Peyer's patch (tissue), 4 donors: Measurements from ENCODE around the gene ZNF385A. TPM values are rescaled to one million over a fixed set of nuclear protein-coding genes. Genes with fewer than 3 reads are reported as not detected.
A peak's percentile ranks its signal among the peaks of the same experiment; 100 is the strongest.

Source experiments
- DNase-seq, 3 donors: peaks; one replicate each; pipeline ENCODE4 v3.0.0-alpha.2; 2017 to 2019
- H3K27ac ChIP-seq, 4 donors: fragments of 200-600 bp; sonication (generic); one replicate each; pipeline ENCODE4 v1.5.1; 2016 to 2019
- H3K27me3 ChIP-seq, 2 donors: fragments of 200-600 bp; sonication (generic); one replicate each; pipeline ENCODE4 v1.5.1; 2019
- H3K36me3 ChIP-seq, 3 donors: fragments of 200-600 bp; sonication (generic); one replicate each; pipeline ENCODE4 v1.5.1; 2016 to 2019
- H3K4me1 ChIP-seq, 4 donors: fragments of 200-600 bp; sonication (generic); one replicate each; pipeline ENCODE4 v1.5.1; 2016 to 2019
- H3K4me3 ChIP-seq, 4 donors: fragments of 200-600 bp; sonication (generic); 1 replicate in 3 of 4; 2 replicates in 1 of 4; pipeline ENCODE4 v1.5.1; 2016 to 2019; ENCODE audit warnings: mild to moderate bottlenecking in 1 of 4
- H3K9me3 ChIP-seq, 4 donors: fragments of 200-600 bp; sonication (generic); one replicate each; pipeline ENCODE4 v1.5.1; 2016 to 2019; ENCODE audit warnings: mild to moderate bottlenecking in 1 of 4
- POLR2A ChIP-seq, 2 donors: fragments of 450-650 bp; IDR thresholded peaks; one replicate each; pipeline ENCODE4 v1.5.1; 2017; ENCODE audit warnings: antibody characterized with exemption in 2 of 2, mild to moderate bottlenecking in 2 of 2, moderate library complexity in 2 of 2
- total RNA-seq, 4 donors: library from RNA; depleted of rRNA; stranded (reverse); fragments of >200 nt; gene quantifications; one replicate each; pipeline ENCODE4 v1.1.0, GENCODE V29; 2016
- TF ChIP-seq, protein P1 (sequence below), 6 experiments: fragments of 450-650 bp in 4 of 6; fragments of 200-600 bp in 2 of 6; sonication (generic) in 1 of 6; IDR thresholded peaks; one replicate each; pipeline ENCODE4 v1.5.1; 2017 to 2019; ENCODE audit warnings: antibody characterized with exemption in 6 of 6, mild to moderate bottlenecking in 3 of 6, moderate library complexity in 1 of 6

Gene ZNF385A
- total RNA-seq, 4 donors from 2014 or later: 7.3 to 28.1 (median 9.7) TPM

DNA sequence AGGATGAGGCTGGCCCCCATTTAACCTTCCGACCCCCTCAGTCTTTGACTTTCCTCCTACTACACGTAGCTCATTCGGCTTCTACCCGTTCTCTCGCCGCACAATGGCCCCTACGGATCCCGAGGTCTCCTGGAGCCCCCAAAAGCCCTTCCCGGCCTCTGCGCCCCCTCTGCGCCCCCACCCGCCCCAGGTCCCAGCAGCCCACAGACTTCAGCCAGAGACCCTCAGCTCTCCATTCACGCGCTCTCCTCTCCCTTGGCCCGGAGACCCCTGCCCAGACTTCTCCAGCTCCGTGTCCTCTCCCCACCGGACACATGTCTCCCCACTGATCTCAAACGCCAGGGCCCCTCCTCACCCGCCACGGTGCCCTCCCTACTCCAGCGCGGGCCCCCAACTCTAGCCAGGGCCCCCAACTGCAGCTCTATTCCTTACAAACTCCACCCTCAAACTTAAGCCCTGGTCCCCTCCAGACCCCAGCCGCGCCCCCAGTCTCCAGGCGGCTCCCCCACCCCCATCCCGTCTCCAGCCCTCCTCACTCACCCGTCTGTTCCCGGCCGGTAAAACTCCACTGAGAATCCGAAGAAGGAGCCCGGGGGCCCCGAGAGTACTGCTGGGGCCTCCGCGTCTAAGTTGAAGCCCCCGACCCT lies 34.0 kb upstream of the ZNF385A start:
- no peak for TF ChIP-seq POLR2A (IDR thresholded peaks at IDR 0.05)
- TF ChIP-seq, protein P1, sequence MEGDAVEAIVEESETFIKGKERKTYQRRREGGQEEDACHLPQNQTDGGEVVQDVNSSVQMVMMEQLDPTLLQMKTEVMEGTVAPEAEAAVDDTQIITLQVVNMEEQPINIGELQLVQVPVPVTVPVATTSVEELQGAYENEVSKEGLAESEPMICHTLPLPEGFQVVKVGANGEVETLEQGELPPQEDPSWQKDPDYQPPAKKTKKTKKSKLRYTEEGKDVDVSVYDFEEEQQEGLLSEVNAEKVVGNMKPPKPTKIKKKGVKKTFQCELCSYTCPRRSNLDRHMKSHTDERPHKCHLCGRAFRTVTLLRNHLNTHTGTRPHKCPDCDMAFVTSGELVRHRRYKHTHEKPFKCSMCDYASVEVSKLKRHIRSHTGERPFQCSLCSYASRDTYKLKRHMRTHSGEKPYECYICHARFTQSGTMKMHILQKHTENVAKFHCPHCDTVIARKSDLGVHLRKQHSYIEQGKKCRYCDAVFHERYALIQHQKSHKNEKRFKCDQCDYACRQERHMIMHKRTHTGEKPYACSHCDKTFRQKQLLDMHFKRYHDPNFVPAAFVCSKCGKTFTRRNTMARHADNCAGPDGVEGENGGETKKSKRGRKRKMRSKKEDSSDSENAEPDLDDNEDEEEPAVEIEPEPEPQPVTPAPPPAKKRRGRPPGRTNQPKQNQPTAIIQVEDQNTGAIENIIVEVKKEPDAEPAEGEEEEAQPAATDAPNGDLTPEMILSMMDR (IDR thresholded peaks at IDR 0.05): no peak
- H3K27ac ChIP-seq: peak overlapping the region; percentile 80 to 95 (median 82)
- peak overlapping the region; percentile 64 to 84 (median 69) for H3K4me3 ChIP-seq
- H3K9me3 ChIP-seq: no peaks in the 10 kb centered on the region
- DNase-seq: peak in 1 of 3 donors; percentile 46
- no peaks in the 10 kb centered on the region for H3K36me3 ChIP-seq
- peaks cover 0 to 43% (median 15%) of the 10 kb centered on the region in 4 donors for H3K4me1 ChIP-seq
- no peaks in the 10 kb centered on the region for H3K27me3 ChIP-seq

DNA sequence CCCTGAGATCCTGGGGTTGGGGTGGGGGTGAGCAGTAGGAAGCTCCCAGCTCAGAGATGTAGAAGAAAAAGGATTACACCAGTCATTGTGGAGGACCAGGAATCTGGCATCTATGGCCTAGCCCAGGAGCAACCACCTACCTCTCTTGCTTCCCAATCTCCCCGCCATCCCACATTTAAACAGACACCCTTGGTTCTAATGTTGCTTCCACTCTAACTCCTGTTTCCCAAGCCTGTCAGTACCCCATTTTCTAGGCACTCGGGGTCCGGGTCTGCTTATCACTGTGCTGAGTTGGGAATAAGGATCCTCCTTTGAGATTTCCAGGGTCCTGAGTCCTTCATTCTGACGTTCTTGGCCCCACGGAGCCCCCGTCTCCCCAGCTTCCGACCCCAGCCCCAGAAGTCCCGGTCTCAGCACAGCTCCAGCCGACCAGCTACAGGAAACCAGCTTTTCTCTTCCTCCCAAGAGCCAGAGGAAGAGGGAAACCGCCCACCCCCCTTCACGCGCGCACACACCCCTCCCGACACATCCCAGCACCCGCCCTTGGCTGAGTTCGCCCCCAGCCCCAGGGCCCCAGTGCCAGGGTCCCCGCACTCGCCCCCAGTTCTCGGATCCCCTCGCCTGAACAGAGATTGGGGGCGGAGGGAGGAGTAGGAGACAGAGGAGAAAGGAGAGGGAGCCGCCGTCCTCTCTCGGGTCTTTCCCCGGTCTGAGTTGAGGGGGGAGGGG lies 33.3 kb upstream of the ZNF385A start:
- H3K4me1 ChIP-seq: peaks cover 0 to 50% (median 19%) of the 10 kb centered on the region in 4 donors

DNA sequence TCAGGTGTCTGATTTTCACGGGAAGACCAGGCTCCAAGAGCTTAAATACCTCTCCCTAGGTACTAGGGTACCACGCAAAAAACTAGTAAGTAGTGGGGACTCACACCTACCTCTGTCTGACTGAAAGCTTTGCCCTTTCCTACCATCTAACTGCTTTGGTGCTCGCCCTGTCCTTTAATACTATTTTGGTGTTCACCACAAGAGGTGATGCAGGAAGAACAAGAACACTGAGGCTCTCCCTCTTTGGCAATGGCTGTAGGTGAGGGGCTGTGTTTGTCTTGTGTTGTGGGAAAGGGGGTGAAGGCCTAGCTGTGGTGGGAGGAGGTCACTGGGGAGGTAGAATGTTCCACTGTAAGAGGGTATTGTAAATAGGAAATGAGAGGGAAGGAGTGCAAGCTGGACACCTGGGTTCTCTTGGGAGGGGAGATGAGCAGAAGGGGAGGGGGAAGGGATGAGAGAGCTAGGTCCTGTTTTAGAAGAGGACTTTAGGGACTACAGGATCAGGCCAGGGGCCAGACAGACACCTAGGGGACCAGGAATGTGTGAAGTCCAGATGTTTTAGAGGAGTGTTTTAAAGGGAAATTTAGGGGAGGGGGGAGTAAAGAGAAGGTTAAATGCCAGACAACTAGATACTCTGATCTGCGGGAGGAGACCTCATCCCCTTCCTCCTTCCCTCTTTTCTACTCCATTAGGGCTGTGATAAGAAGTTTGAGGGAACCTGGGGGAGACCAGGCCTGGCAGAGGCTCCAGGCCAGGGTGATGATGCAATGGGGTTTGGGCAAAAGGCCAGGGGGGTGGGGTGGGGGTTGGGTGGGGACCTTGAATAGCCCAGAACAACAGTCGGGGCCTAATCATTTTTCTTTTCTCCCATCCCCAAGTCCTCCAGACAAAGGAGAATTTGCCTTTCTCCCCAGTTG lies 32.4 kb upstream of the ZNF385A start:
- no peaks in the 10 kb centered on the region for H3K9me3 ChIP-seq
- peaks cover 0 to 52% (median 24%) of the 10 kb centered on the region in 4 donors for H3K4me1 ChIP-seq
- DNase-seq: peak in 1 of 3 donors; percentile 44
- peak overlapping the region; percentile 80 to 95 (median 82) for H3K27ac ChIP-seq
- TF ChIP-seq POLR2A (IDR thresholded peaks at IDR 0.05): no peak
- TF ChIP-seq, protein P1 (IDR thresholded peaks at IDR 0.05): no peak
- no peaks in the 10 kb centered on the region for H3K27me3 ChIP-seq
- H3K36me3 ChIP-seq: no peaks in the 10 kb centered on the region
- peak overlapping the region; percentile 64 to 84 (median 69) for H3K4me3 ChIP-seq

More for the DNA sequence above, 33.3 kb upstream of the ZNF385A start:
- Histone ChIP-seq H3K27ac (peak overlapping the region; percentile 80 to 95 (median 82)), H3K9me3 (no peaks in the 10 kb centered on the region), H3K4me3 (peak overlapping the region; percentile 64 to 84 (median 69)), H3K27me3 (no peaks in the 10 kb centered on the region), H3K36me3 (no peaks in the 10 kb centered on the region)
- DNase-seq: peak in 1 of 3 donors; percentile 61
- TF ChIP-seq, protein P1 (IDR thresholded peaks at IDR 0.05): no peak
- no peak for TF ChIP-seq POLR2A (IDR thresholded peaks at IDR 0.05)

DNA sequence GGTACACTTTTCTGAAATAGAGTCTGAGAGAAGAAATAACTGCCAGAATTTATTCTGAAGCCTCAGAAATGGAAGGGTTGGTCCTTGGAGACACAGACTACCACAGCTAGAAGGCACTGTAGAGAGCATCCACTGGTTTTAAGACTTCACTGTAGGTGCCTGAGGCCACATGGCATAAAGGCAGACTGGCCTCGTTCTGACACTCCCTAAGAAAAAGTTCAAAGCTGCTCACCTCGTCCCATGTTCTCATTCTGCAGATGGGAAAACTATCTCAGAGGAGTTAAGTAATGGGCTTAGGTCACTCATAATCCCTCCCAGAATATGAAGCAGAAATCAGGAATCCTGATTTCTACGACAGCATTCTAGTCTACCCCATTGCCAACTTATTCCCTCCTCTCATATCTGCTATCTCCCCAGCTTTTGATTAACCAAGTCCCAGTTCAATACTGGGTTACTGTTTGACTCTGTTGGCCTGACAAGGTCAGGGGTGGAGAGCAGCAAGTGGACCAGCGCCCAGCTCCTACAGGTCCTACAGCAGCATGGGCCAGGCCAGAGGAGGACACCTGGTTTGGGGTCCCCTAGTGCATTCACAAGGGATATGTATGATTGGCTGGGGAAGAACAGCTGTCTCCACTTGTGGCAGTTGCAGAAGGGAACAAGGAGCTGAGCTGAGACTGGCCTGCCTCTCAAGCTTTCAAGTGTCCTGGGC lies 30.8 kb upstream of the ZNF385A start:
- Histone ChIP-seq H3K4me3 (peak overlapping the region in 2 of 4 donors; percentile 26 to 84), H3K4me1 (peaks cover 0 to 59% (median 24%) of the 10 kb centered on the region in 4 donors)

More for the DNA sequence above, 30.8 kb upstream of the ZNF385A start:
- DNase-seq: no peak
- TF ChIP-seq POLR2A (IDR thresholded peaks at IDR 0.05): no peak
- TF ChIP-seq, protein P1 (IDR thresholded peaks at IDR 0.05): no peak
- Histone ChIP-seq H3K9me3 (no peaks in the 10 kb centered on the region), H3K27ac (peak overlapping the region; percentile 43 to 83 (median 78)), H3K36me3 (no peaks in the 10 kb centered on the region), H3K27me3 (no peaks in the 10 kb centered on the region)
